ENCODE results near the gene SPEF1. TPM values are rescaled to one million over a fixed set of nuclear protein-coding genes. Genes with fewer than 3 reads are reported as not detected.
A peak's percentile ranks its signal among the peaks of the same experiment; 100 is the strongest.

SPEF1 gene
- total and polyA plus RNA-seq, 2 of the 13 experiments (the other 11 are each of a cell fraction or from before 2014, with no cell fraction given), result 0.11 to 0.27 TPM

GRCh38 chr20:3798373-3798768 lies 17.1 kb upstream of the SPEF1 start (continued):
- TF ChIP-seq REPIN1 (CRISPR knock-in tag; IDR thresholded peaks at IDR 0.05; ENCODE audit: borderline replicate concordance, low read depth) (0 out of 2 replicates have a peak, but pooled peaks have one; percentile 40), HNF4G (IDR thresholded peaks at IDR 0.05; ENCODE audit: borderline replicate concordance, low read depth, low read length) (no peak), HNF4G (CRISPR knock-in tag; IDR thresholded peaks at IDR 0.05; ENCODE audit: borderline replicate concordance, low read depth) (no peak), ZNF703 (CRISPR knock-in tag; IDR thresholded peaks at IDR 0.05; ENCODE audit: borderline replicate concordance) (no peak)

- Histone ChIP-seq H3K79me2 (ENCODE audit: insufficient read depth, low read length) (peaks cover 20% of the 10 kb centered on the region), H3K9me3 (ENCODE audit: low read length) (no peaks in the 10 kb centered on the region), H3K4me1 (ENCODE audit: insufficient read depth, low read length) (peaks cover 44% of the 10 kb centered on the region), H3K9ac (ENCODE audit: insufficient read depth, low read depth, low read length) (peak overlapping the region; percentile 77), H3K4me2 (ENCODE audit: low read depth, low read length) (peak overlapping the region; percentile 95), H3K4me3 (replicated peaks in 1 of 3; ENCODE audit: insufficient read depth in 1 of 3, low read depth in 2 of 3, low read length in 3 of 3) (peak overlapping the region; percentile 76 to 88 (median 85)), H3K27ac (ENCODE audit: extremely low read length, insufficient read depth, low read length) (peak overlapping the region; percentile 66), H3K27me3 (ENCODE audit: control insufficient read depth in 1 of 2, insufficient read depth in 2 of 2, low read length in 2 of 2) (no peaks in the 10 kb centered on the region; a peak in 1 of 5 replicates), H3K36me3 (replicated peaks in 1 of 2; ENCODE audit: control insufficient read depth in 1 of 2, insufficient read depth in 2 of 2, low read length in 2 of 2) (peaks cover 18 to 32% of the 10 kb centered on the region in 2 experiments), H4K20me1 (ENCODE audit: insufficient read depth, low read length) (no peaks in the 10 kb centered on the region), H2AFZ (ENCODE audit: low read length) (peak overlapping the region; percentile 6)
- TSS peak; percentile 67 for BruUV-seq (replicated peaks)
- WGBS (ENCODE audit: low lambda C conversion rate), result 29% methylated on average over 19 of the region's 19 CpGs
- FAIRE-seq, result peak; percentile 84
- in situ Hi-C loops (cut with HindIII; ENCODE audit: extremely low pct_ligation_motif_present, low pct_unique_long_range_greater_than_20kb), result no loop called here
- DNase-seq (ENCODE audit: low spot score), result peak; percentile 85
- ChIA-PET POLR2A (interaction anchor here (0.6 to 3.1 kb wide), 3 partner anchors 22 to 295 kb away, joined by 4 to 31 read pairs (median 23); partner anchors contain the start of gene AP5S1), CTCF (ENCODE audit: low intra/inter-chr PET ratio, low total read pairs) (interaction anchor here (1.3 kb wide), 1 partner anchor 22 kb away, joined by 3 read pairs; the partner anchor contains the start of gene AP5S1)
- ATAC-seq, result peak; percentile 40
- intact Hi-C loops (cut with micrococcal nuclease; ENCODE audit: unreplicated experiment), result loop anchor here (1.0 kb wide), 2 partner anchors 14 to 23 kb away; partner anchors contain the start of gene AP5S1
- 0 out of 2 replicates have a peak, but pooled peaks have one; percentile 26 for TF ChIP-seq MNT (IDR thresholded peaks at IDR 0.05)
- 0 out of 2 replicates have a peak, but pooled peaks have one; percentile 16 for TF ChIP-seq FOXP1 (IDR thresholded peaks at IDR 0.05)
- TF ChIP-seq FOXP1 (CRISPR knock-in tag; IDR thresholded peaks at IDR 0.05), result no peak
- no peak for TF ChIP-seq ARNT (IDR thresholded peaks at IDR 0.05)
- 0 out of 2 replicates have a peak, but pooled peaks have one; percentile 5 for TF ChIP-seq ZNF629 (CRISPR knock-in tag; conservative IDR thresholded peaks at IDR 0.05)
- TF ChIP-seq PAXIP1 (CRISPR knock-in tag; conservative IDR thresholded peaks at IDR 0.05), result peak; percentile 67
- no peak for TF ChIP-seq KAT7 (CRISPR knock-in tag; IDR thresholded peaks at IDR 0.05; ENCODE audit: borderline replicate concordance)
- TF ChIP-seq CC2D1A (CRISPR knock-in tag; IDR thresholded peaks at IDR 0.05), result 0 out of 2 replicates have a peak, but pooled peaks have one; percentile 46
- 0 out of 2 replicates have a peak, but pooled peaks have one; percentile 18 for TF ChIP-seq NCOA1 (CRISPR knock-in tag; IDR thresholded peaks at IDR 0.05)
- TF ChIP-seq ZBTB10 (CRISPR knock-in tag; IDR thresholded peaks at IDR 0.05; ENCODE audit: borderline replicate concordance), result no peak
Measured at GRCh38 chr20:3797592-3798372, 16.5 kb upstream of the SPEF1 start.
